ENCODE results near the gene NANOS3. TPM values are rescaled to one million over a fixed set of nuclear protein-coding genes. Genes with fewer than 3 reads are reported as not detected.

Gene NANOS3
- total RNA-seq, 1 experiment from 2014 or later = not detected

- no peak overlapping the region for H2AFZ ChIP-seq (ENCODE audit: low read depth, low read length, poor library complexity, severe bottlenecking)
Observed at GRCh38 chr19:13843104-13843921, 33.6 kb upstream of the NANOS3 start.

More at GRCh38 chr19:13843104-13843921, 33.6 kb upstream of the NANOS3 start:
- Histone ChIP-seq H3K9me3 (ENCODE audit: control insufficient read depth in 1 of 2, insufficient read depth in 1 of 2, low read depth in 1 of 2, low read length in 2 of 2) (no peaks in the 10 kb centered on the region), H4K20me1 (ENCODE audit: insufficient read depth) (peaks cover 10% of the 10 kb centered on the region; the same call in 1 of the 2 replicates), H3K9me2 (ENCODE audit: insufficient read depth) (no peaks in the 10 kb centered on the region), H3K27me3 (ENCODE audit: insufficient read depth, low read length) (no peaks in the 10 kb centered on the region), H3K27ac (ENCODE audit: low read depth, low read length) (peak overlapping the region; percentile 96), H3K79me2 (ENCODE audit: insufficient read depth, low read length) (peaks cover 47% of the 10 kb centered on the region), H3K9ac (ENCODE audit: low read length) (peak overlapping the region; percentile 97), H3K4me1 (ENCODE audit: control insufficient read depth in 1 of 2, insufficient read depth in 2 of 2, low read length in 2 of 2) (peaks cover 56 to 87% of the 10 kb centered on the region in 2 experiments), H3K4me2 (ENCODE audit: low read length) (peak overlapping the region; percentile 91), H3K4me3 (replicated peaks in 1 of 2; ENCODE audit: low read depth in 1 of 2, low read length in 2 of 2) (peak overlapping the region; percentile 61 to 84), H3K36me3 (ENCODE audit: control insufficient read depth in 1 of 2, insufficient read depth in 2 of 2, low read length in 2 of 2) (peaks cover 3 to 18% of the 10 kb centered on the region in 2 experiments; a peak in 2 of 4 replicates)
- TF ChIP-seq, protein P1, sequence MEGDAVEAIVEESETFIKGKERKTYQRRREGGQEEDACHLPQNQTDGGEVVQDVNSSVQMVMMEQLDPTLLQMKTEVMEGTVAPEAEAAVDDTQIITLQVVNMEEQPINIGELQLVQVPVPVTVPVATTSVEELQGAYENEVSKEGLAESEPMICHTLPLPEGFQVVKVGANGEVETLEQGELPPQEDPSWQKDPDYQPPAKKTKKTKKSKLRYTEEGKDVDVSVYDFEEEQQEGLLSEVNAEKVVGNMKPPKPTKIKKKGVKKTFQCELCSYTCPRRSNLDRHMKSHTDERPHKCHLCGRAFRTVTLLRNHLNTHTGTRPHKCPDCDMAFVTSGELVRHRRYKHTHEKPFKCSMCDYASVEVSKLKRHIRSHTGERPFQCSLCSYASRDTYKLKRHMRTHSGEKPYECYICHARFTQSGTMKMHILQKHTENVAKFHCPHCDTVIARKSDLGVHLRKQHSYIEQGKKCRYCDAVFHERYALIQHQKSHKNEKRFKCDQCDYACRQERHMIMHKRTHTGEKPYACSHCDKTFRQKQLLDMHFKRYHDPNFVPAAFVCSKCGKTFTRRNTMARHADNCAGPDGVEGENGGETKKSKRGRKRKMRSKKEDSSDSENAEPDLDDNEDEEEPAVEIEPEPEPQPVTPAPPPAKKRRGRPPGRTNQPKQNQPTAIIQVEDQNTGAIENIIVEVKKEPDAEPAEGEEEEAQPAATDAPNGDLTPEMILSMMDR (IDR thresholded peaks at IDR 0.05 in 2 of 3, conservative IDR thresholded peaks at IDR 0.05 in 1 of 3; ENCODE audit: borderline replicate concordance in 1 of 3, insufficient read depth in 1 of 3, low read depth in 2 of 3, low read length in 2 of 3) = no peak
- TF ChIP-seq CBX3 (IDR thresholded peaks at IDR 0.05; ENCODE audit: low read depth) (no peak), ZNF274 (IDR thresholded peaks at IDR 0.05; ENCODE audit: low read depth, low read length) (no peak), YY1 (IDR thresholded peaks at IDR 0.05; ENCODE audit: extremely low read depth, insufficient replicate concordance, low read depth, low read length) (no peak), POLR2AphosphoS5 (IDR thresholded peaks at IDR 0.05; ENCODE audit: low read depth, low read length) (no peak; the same call in 1 of the 2 replicates), ZBTB33 (IDR thresholded peaks at IDR 0.05; ENCODE audit: extremely low read depth, insufficient replicate concordance, low read length) (peak; percentile 17), EZH2phosphoT487 (IDR thresholded peaks at IDR 0.05; ENCODE audit: borderline replicate concordance) (no peak), SP1 (IDR thresholded peaks at IDR 0.05; ENCODE audit: low read depth) (no peak), EGR1 (IDR thresholded peaks at IDR 0.05; ENCODE audit: low read depth) (no peak), TCF7L2 (IDR thresholded peaks at IDR 0.05; ENCODE audit: borderline replicate concordance, extremely low read depth, insufficient read depth, insufficient read length) (peak; percentile 93), SRF (IDR thresholded peaks at IDR 0.05; ENCODE audit: low read depth) (no peak), FOSL1 (IDR thresholded peaks at IDR 0.05; ENCODE audit: low read depth) (no peak), ZFX (IDR thresholded peaks at IDR 0.05) (no peak), POLR2A (IDR thresholded peaks at IDR 0.05; ENCODE audit: borderline replicate concordance, extremely low read depth, insufficient read depth, insufficient read length) (no peak), RAD21 (IDR thresholded peaks at IDR 0.05; ENCODE audit: low read depth) (no peak)
- TF ChIP-seq, protein P2, sequence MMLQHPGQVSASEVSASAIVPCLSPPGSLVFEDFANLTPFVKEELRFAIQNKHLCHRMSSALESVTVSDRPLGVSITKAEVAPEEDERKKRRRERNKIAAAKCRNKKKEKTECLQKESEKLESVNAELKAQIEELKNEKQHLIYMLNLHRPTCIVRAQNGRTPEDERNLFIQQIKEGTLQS (IDR thresholded peaks at IDR 0.05) = no peak
- DNase-seq (ENCODE audit: low read depth, low spot score) (no peak), ATAC-seq (peak; percentile 12)
- no TSS peak for BruUV-seq (replicated peaks)
- ChIA-PET CTCF (interaction anchor here (0.6 kb wide), 1 partner anchor 18 kb away, joined by 3 read pairs; no protein-coding TSS in a partner anchor), RAD21 (ENCODE audit: low non-redundant PET in 1 of 2, low total read pairs in 2 of 2, uncharacterized antibody in 2 of 2, unreplicated experiment in 2 of 2) (interaction anchor here in 1 of 2 experiments (0.5 to 0.7 kb wide), 2 partner anchors 29 to 60 kb away, joined by 3 read pairs; no protein-coding TSS in a partner anchor), POLR2A (interaction anchor here (0.9 to 1.8 kb wide), 6 partner anchors 10 to 68 kb away, joined by 3 to 21 read pairs (median 4); partner anchors contain the start of gene ZSWIM4)
- intact Hi-C loops (cut with micrococcal nuclease) = loop anchor here (1.0 to 5.0 kb wide), 2 partner anchors 15 to 46 kb away; partner anchors contain the start of gene ZSWIM4
